Measurements from ENCODE around the gene ERF.

The ERF gene

GRCh38 chr19:42212886-42213285, 42.0 kb downstream of the ERF start:
- no peak for DNase-seq (ENCODE audit: low spot score)

- DNase-seq (ENCODE audit: low spot score) = no peak
These were observed 46.3 kb downstream of the ERF start for GRCh38 chr19:42208612-42209011.

DNA sequence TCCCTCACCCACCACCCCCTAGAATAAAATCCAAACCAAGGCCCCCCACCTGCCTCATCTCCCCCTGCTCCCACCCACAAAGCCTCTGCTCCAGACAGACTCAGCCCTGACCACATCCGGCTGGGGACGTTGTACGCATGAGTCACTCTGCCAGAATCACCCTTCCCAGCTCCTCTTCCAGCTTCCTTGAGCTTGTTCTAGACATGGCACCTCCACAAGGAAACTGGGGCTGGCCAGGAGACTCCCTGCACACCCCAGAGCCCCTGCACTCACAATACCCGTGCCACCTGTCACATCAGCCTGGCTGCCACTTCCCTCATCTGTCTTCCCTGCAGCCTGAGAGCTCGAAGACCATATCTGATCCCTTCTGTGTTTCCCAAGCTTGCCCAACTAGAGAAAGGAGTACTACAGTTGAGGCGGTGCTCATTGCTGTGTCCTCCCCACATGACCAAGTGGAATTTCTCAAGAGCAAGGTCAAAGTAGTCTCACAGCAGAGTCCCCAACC, 47.1 kb downstream of the ERF start:
- DNase-seq (ENCODE audit: low spot score) = no peak

DNA sequence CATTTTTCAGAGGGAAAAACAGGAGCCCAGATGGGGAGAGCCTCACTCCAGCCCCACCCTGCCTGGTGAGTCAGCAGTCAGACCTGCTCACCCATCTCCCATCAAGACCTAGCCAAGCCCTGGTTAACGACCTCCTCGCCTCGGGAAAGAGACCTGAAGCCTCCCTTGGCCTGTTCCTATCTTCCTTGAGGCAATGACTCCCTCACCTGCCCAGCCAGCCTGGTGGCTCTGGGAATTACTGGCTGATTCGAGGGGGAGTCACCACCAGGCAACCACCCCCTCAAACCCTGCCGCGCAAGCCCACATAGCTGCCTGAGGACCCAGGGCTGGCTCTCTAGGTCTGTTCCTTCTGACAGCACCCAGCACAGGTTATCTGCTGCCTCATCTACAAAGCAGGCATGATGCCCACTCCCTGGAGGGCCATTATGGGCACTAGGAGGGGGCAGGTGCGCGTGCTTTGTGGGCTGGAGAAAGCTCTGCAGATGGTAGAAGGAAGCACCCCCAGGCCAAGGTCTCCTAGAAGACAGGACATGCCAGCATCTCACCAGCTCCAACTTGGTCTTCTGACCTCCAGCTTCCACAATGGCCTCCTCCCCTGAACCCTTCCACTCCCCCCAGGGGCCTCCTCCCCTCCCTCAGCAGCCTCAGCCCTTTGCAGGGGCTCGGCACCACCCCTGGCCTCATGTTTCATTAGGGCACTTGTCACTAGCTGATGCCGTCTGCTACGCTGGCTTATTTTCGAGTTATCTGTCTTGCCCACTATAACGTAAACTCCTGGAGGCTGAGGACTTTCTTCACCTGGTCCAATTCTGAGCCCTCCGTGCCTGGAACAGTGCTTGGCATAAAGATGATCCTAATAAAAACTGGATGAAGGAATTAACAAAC, 47.8 kb downstream of the ERF start:
- DNase-seq (ENCODE audit: low spot score) = no peak

DNA sequence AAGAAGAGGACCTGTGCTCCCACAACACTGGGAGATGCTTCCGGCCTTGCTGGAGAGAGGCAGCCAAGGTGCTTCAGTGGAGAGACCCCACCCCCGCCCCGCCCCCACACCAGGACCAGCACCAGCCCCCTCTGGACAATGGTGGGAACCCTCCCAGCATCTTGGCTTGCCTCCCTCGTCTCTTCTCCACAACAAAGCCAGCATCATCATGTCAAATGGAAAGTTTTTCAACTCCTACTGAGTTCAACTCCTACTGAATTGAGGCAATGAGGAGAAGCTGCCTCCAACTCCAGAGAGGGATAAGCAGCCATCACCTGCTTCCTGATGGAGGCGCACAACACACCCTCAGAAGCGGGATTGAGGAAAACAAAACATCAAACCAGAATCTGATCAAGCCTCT, 50.3 kb downstream of the ERF start:
- no peak for DNase-seq (ENCODE audit: low spot score)

- DNase-seq (ENCODE audit: low spot score) = no peak
These were observed 51.2 kb downstream of the ERF start for GRCh38 chr19:42203700-42204099.

DNA sequence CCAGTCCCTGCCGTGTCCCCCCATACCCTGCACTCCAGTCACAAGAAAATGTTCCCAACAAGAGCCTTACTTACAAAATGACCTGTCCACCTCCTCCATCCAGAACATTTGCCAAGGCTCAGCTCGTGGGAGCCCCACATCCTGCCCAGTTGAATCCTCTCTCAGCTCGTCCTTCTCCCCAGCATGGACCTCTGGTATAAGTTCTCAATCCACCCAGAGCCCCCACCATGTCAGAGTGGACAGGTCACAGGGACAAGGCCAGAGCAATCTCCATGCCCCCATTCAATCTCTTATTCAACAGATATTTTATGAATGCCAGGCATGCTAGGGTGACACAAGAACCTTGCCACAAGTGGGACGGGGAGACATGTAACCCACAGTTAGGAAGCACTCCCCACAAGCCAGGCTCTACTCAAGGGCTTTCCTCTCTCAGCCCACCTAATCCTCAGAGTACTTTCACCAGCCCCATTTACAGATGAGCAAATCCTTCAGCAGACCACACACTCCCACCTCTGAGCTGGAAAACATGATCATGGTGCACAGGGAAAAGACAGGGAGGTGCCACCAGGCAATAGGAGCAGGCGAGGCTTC, 52.5 kb downstream of the ERF start:
- DNase-seq (ENCODE audit: low spot score) = no peak

DNA sequence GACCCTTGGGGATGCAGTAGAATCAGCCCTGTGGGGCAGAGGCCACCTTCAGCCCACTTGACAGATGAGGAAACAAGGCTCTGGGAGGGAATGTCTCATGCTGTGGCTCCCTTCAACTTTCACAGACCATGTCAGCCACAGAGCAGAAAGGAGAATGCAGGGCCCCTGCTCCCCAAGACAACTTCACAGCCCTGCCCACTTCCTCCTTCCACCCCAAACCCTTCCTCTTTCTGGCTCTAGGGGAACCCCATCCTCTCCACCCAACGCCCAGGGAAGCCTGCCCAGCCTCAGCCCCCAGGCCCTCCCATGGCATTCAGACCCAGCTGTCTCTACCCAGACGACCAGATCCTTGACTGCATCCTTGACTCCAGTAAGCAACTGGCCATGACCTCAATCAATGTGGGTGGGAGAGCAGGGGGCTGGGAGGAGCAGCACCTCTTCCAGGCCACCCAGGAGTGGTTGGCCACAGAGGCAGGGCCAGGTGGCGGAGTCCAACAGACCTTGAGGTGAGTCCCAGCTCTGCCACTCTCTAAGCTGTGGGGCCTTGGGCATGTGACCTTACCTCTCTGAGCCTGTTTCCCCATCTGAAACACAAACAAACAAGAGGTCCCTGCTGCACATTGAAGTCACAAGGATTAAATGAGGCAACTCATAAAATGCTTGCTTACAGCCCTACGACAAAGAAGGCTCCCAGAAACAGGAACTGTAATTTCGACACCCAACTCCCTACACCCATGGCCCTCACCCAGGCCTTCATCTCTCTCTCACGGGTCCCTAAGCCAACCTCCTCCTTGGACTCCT, 53.2 kb downstream of the ERF start:
- no peak for DNase-seq (ENCODE audit: low spot score)

GRCh38 chr19:42200116-42200715, 54.7 kb downstream of the ERF start:
- DNase-seq (ENCODE audit: low spot score) = no peak

- DNase-seq (ENCODE audit: low spot score) = no peak
These were observed 55.4 kb downstream of the ERF start for GRCh38 chr19:42199440-42200115.

DNA sequence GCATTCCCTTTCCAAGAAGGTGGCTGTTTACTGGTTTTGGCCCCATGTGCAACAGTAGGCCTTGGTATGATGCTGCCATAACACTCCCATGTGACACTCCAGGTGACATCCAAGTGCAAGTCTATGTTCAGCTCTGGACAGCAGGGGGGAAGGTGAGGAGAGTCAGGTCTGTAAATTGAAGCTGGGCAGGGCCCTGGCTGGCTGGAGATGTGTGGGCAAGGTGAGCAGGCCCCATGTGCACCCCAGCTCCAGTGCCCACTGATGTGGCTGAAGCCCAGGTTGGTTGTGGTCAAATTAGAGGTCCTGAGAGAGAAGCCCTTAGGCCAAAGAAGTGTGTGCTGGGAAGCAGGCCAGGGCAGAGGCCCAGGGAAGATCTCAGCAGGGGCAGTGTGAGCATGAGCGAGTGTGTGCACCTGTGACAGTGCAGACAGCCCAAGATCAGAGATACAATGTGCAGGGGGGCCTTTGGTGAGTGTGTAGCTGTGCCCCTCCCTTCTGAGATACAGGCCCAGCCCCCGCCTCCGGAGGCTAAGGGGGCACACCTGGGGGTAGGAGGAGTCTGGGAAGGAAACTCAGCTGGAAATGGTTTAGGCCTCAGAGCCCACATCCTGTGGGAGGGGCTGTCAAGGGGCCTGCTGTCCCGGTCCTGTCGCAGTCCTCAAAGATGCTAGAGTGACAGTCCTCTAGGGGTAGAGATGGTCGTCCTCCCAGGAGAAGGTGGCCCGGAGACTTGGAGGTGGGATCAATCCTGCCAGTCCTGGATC, 56.1 kb downstream of the ERF start:
- peak; percentile 56 for DNase-seq (ENCODE audit: low spot score)

Measured in NAMALWA (cell line).